ENCODE measurements around the gene PPIH. TPM values are rescaled to one million over a fixed set of nuclear protein-coding genes. Genes with fewer than 3 reads are reported as not detected.
A peak's percentile ranks its signal among the peaks of the same experiment; 100 is the strongest.

The PPIH gene
- total and polyA plus RNA-seq, 2 of the 13 experiments (the other 11 are each of a cell fraction or from before 2014, with no cell fraction given) = 29.9 to 72.6 TPM

DNA sequence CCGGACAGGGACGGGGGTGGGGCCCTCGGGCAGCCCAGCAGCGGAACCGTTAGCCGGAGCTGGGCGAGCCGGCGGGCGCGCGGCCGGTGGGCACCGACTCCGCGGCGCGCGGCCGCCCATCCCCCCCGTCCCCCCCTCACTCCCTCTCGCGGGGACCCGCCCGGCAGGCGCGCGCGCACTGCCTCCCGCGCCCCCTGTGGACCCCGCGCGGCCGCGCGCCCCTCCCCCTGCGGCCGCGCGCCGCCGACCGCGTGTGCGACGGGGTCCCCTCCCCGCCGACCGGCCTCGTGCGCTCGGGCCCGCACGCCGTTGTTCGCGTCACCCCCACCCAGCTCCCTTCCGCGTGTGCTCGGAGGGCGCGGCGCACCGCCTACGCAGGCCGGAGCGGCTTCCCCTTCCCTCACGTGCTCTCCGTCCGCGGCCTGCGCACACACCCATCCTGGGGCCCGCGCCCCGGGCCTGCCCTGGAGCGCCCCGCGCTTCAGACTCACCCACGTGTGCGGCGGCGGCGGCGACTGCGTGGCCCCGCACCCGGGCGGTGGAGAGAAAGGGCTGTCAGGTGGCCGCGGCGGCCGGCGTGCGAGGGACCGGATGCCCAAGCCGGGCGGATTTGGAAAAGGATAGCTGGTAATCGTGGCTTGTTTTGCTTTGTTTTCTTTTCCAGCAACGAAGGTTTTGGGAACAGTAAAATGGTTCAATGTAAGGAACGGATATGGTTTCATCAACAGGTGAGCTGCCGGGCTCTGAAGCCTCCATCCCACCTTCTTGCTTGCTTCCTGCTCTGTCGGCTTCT, 24.7 kb downstream of the PPIH start (continued):
- peak; percentile 17; the same call in 1 of the 2 replicates for TF ChIP-seq NCOA2 (CRISPR knock-in tag; IDR thresholded peaks at IDR 0.05)
- TF ChIP-seq RFX5 (IDR thresholded peaks at IDR 0.05; ENCODE audit: low read depth, low read length) = no peak
- TF ChIP-seq, protein P1, sequence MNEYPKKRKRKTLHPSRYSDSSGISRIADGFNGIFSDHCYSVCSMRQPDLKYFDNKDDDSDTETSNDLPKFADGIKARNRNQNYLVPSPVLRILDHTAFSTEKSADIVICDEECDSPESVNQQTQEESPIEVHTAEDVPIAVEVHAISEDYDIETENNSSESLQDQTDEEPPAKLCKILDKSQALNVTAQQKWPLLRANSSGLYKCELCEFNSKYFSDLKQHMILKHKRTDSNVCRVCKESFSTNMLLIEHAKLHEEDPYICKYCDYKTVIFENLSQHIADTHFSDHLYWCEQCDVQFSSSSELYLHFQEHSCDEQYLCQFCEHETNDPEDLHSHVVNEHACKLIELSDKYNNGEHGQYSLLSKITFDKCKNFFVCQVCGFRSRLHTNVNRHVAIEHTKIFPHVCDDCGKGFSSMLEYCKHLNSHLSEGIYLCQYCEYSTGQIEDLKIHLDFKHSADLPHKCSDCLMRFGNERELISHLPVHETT (CRISPR knock-in tag; conservative IDR thresholded peaks at IDR 0.05) = peak; percentile 68; the same call in 1 of the 2 replicates
- TF ChIP-seq CBFB (CRISPR knock-in tag; IDR thresholded peaks at IDR 0.05) = peak; percentile 33; the same call in 1 of the 2 replicates
- TF ChIP-seq ATF7-NPFF (CRISPR knock-in tag; IDR thresholded peaks at IDR 0.05; ENCODE audit: low read depth) = peak; percentile 78
- TF ChIP-seq ZNF720 (CRISPR knock-in tag; IDR thresholded peaks at IDR 0.05) = no peak
- TF ChIP-seq ELF3 (CRISPR knock-in tag; IDR thresholded peaks at IDR 0.05) = 0 out of 2 replicates have a peak, but pooled peaks have one; percentile 43
- no peak for TF ChIP-seq ZNF878 (CRISPR knock-in tag; IDR thresholded peaks at IDR 0.05)
- TF ChIP-seq ASH2L (IDR thresholded peaks at IDR 0.05; ENCODE audit: insufficient read length, low read depth, low read length) = peak; percentile 77
- TF ChIP-seq, protein P2, sequence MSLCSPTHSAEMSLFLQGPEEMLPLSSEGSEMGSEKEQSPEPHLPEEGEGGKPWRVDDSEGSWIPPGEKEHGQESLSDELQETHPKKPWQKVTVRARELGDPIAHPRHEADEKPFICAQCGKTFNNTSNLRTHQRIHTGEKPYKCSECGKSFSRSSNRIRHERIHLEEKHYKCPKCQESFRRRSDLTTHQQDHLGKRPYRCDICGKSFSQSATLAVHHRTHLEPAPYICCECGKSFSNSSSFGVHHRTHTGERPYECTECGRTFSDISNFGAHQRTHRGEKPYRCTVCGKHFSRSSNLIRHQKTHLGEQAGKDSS (CRISPR knock-in tag; IDR thresholded peaks at IDR 0.05; ENCODE audit: borderline replicate concordance, low read depth) = peak; percentile 20; the same call in 1 of the 2 replicates
- TF ChIP-seq, protein P3, sequence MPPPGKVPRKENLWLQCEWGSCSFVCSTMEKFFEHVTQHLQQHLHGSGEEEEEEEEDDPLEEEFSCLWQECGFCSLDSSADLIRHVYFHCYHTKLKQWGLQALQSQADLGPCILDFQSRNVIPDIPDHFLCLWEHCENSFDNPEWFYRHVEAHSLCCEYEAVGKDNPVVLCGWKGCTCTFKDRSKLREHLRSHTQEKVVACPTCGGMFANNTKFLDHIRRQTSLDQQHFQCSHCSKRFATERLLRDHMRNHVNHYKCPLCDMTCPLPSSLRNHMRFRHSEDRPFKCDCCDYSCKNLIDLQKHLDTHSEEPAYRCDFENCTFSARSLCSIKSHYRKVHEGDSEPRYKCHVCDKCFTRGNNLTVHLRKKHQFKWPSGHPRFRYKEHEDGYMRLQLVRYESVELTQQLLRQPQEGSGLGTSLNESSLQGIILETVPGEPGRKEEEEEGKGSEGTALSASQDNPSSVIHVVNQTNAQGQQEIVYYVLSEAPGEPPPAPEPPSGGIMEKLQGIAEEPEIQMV (CRISPR knock-in tag; IDR thresholded peaks at IDR 0.05; ENCODE audit: low read depth) = 0 out of 2 replicates have a peak, but pooled peaks have one; percentile 18
- no peak for TF ChIP-seq MAZ (IDR thresholded peaks at IDR 0.05; ENCODE audit: borderline replicate concordance, low read depth, low read length)
- TF ChIP-seq MAZ (CRISPR knock-in tag; IDR thresholded peaks at IDR 0.05; ENCODE audit: low read depth) = peak; percentile 30; the same call in 1 of the 2 replicates
- TF ChIP-seq TCF12 (IDR thresholded peaks at IDR 0.05) = no peak
- TF ChIP-seq TCF12 (CRISPR knock-in tag; IDR thresholded peaks at IDR 0.05) = peak; percentile 22; the same call in 1 of the 2 replicates
- TF ChIP-seq ZSCAN20 (CRISPR knock-in tag; IDR thresholded peaks at IDR 0.05; ENCODE audit: borderline replicate concordance) = 0 out of 2 replicates have a peak, but pooled peaks have one; percentile 68
- TF ChIP-seq, protein P4, sequence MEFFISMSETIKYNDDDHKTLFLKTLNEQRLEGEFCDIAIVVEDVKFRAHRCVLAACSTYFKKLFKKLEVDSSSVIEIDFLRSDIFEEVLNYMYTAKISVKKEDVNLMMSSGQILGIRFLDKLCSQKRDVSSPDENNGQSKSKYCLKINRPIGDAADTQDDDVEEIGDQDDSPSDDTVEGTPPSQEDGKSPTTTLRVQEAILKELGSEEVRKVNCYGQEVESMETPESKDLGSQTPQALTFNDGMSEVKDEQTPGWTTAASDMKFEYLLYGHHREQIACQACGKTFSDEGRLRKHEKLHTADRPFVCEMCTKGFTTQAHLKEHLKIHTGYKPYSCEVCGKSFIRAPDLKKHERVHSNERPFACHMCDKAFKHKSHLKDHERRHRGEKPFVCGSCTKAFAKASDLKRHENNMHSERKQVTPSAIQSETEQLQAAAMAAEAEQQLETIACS (CRISPR knock-in tag; IDR thresholded peaks at IDR 0.05) = peak; percentile 83
- peak; percentile 66; the same call in 1 of the 2 replicates for TF ChIP-seq KMT2A (CRISPR knock-in tag; IDR thresholded peaks at IDR 0.05)
- TF ChIP-seq RFX1 (IDR thresholded peaks at IDR 0.05) = no peak
- TF ChIP-seq, protein P5, sequence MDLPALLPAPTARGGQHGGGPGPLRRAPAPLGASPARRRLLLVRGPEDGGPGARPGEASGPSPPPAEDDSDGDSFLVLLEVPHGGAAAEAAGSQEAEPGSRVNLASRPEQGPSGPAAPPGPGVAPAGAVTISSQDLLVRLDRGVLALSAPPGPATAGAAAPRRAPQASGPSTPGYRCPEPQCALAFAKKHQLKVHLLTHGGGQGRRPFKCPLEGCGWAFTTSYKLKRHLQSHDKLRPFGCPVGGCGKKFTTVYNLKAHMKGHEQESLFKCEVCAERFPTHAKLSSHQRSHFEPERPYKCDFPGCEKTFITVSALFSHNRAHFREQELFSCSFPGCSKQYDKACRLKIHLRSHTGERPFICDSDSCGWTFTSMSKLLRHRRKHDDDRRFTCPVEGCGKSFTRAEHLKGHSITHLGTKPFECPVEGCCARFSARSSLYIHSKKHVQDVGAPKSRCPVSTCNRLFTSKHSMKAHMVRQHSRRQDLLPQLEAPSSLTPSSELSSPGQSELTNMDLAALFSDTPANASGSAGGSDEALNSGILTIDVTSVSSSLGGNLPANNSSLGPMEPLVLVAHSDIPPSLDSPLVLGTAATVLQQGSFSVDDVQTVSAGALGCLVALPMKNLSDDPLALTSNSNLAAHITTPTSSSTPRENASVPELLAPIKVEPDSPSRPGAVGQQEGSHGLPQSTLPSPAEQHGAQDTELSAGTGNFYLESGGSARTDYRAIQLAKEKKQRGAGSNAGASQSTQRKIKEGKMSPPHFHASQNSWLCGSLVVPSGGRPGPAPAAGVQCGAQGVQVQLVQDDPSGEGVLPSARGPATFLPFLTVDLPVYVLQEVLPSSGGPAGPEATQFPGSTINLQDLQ (CRISPR knock-in tag; IDR thresholded peaks at IDR 0.05) = no peak
- TF ChIP-seq, protein P6, sequence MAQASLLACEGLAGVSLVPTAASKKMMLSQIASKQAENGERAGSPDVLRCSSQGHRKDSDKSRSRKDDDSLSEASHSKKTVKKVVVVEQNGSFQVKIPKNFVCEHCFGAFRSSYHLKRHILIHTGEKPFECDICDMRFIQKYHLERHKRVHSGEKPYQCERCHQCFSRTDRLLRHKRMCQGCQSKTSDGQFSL (CRISPR knock-in tag; IDR thresholded peaks at IDR 0.05) = 0 out of 2 replicates have a peak, but pooled peaks have one; percentile 16
